Endothelial cell of umbilical vein (primary cell): ENCODE results near the gene B4GALT5. TPM values are rescaled to one million over a fixed set of nuclear protein-coding genes. Genes with fewer than 3 reads are reported as not detected.

ENCODE experiments used
- BruUV-seq: library from RNA; stranded (reverse); fragments of 400-500 nt; replicated peaks from 2 replicates; lab custom pipeline; 2021; lab: Mats Ljungman, UMichigan
- CTCF ChIA-PET: fragments of 300-600, 350-600 bp; sonication (Branson Sonifier 250); formaldehyde crosslinking; loops from one replicate; lab custom pipeline; 2021; ENCODE audit warnings: antibody characterized with exemption, inconsistent platforms; lab: Charles Lee
- POLR2A ChIA-PET: fragments of 300-600, 350-600 bp; sonication (Branson Sonifier 250); formaldehyde crosslinking; loops from one replicate; lab custom pipeline; 2021; ENCODE audit warnings: antibody characterized with exemption, inconsistent platforms; lab: Charles Lee
- DNase-seq: peaks from one replicate; pipeline ENCODE4 v3.0.0-alpha.2; 2011; ENCODE audit warnings: low read depth, low spot score
- FAIRE-seq: peaks from 2 replicates; lab custom pipeline; 2011; peaks lifted over from hg19 to GRCh38; lab: Jason Lieb, UNC
- H2AFZ ChIP-seq: 2 replicates; pipeline ENCODE4 v1.6.0; 2012; ENCODE audit warnings: low read depth, low read length, control low read depth, inconsistent platforms
- H3K27ac ChIP-seq: 2 replicates; pipeline ENCODE4 v1.5.1; 2011; ENCODE audit warnings: low read depth, mild to moderate bottlenecking, control low read depth, low read length, moderate library complexity; ENCODE audit not compliant: insufficient read depth
- H3K27me3 ChIP-seq, 2 experiments: 2 replicates each; pipeline versions ENCODE4 v1.6.0 to v1.6.1; 2011; ENCODE audit warnings: low read length in 2 of 2, mixed read lengths in 1 of 2; ENCODE audit not compliant: control insufficient read depth in 2 of 2, insufficient read depth in 2 of 2
- H3K36me3 ChIP-seq, 2 experiments: 2 replicates in 1 of 2; 3 replicates in 1 of 2; pipeline ENCODE4 v1.5.1; 2011; ENCODE audit warnings: low read length in 2 of 2, mild to moderate bottlenecking in 1 of 2, moderate library complexity in 1 of 2; ENCODE audit not compliant: control insufficient read depth in 2 of 2, insufficient read depth in 2 of 2; ENCODE audit errors: extremely low read depth in 1 of 2
- H3K4me1 ChIP-seq: 3 replicates; pipeline ENCODE4 v1.5.1; 2011; ENCODE audit warnings: mild to moderate bottlenecking, low read length; ENCODE audit not compliant: control insufficient read depth, insufficient read depth; ENCODE audit errors: extremely low read depth
- H3K4me2 ChIP-seq: 2 replicates; pipeline ENCODE4 v1.6.1; 2011; ENCODE audit warnings: low read length, control low read depth, mixed read lengths; ENCODE audit not compliant: insufficient read depth
- H3K4me3 ChIP-seq, 3 experiments: fragments of 200-600 bp in 1 of 3; sonication (generic), shearing (Covaris generic) in 1 of 3; replicated peaks in 1 of 3; 2 replicates each; pipeline ENCODE4 v1.5.1; 2011 to 2016; ENCODE audit warnings: control low read depth in 3 of 3, low read length in 3 of 3, mild to moderate bottlenecking in 2 of 3, inconsistent platforms in 1 of 3, low read depth in 1 of 3, moderate library complexity in 1 of 3; ENCODE audit not compliant: insufficient read depth in 1 of 3
- H3K79me2 ChIP-seq: 2 replicates; pipeline ENCODE4 v1.6.0; 2012; ENCODE audit warnings: low read length, inconsistent platforms; ENCODE audit not compliant: control insufficient read depth, insufficient read depth
- H3K9ac ChIP-seq: replicated peaks from 2 replicates; pipeline ENCODE3; 2011; ENCODE audit warnings: low read length, control low read depth; ENCODE audit not compliant: insufficient read depth; ENCODE audit errors: extremely low read depth
- H3K9me1 ChIP-seq: replicated peaks from 3 replicates; pipeline ENCODE4 v1.6.0; 2011; ENCODE audit warnings: mild to moderate bottlenecking, low read length; ENCODE audit not compliant: control insufficient read depth, insufficient read depth; ENCODE audit errors: extremely low read depth
- H3K9me3 ChIP-seq: replicated peaks from 2 replicates; pipeline ENCODE4 v1.5.1; 2012; ENCODE audit warnings: low read length, inconsistent platforms; ENCODE audit not compliant: control insufficient read depth, insufficient read depth
- H4K20me1 ChIP-seq: replicated peaks from 2 replicates; pipeline ENCODE3; 2011; ENCODE audit warnings: mild to moderate bottlenecking, low read length; ENCODE audit not compliant: control insufficient read depth, insufficient read depth; ENCODE audit errors: extremely low read depth
- CTCF ChIP-seq, 2 donors: IDR thresholded peaks; 1 replicate in 1 of 2; 2 replicates in 1 of 2; pipeline ENCODE4 v1.5.1; 2011; ENCODE audit warnings: low read length in 2 of 2, mild to moderate bottlenecking in 2 of 2, moderate library complexity in 2 of 2, control low read depth in 1 of 2, inconsistent platforms in 1 of 2, low read depth in 1 of 2; ENCODE audit not compliant: insufficient read depth in 1 of 2; ENCODE audit errors: extremely low read depth in 1 of 2
- EZH2 ChIP-seq: IDR thresholded peaks from 2 replicates; pipeline ENCODE4 v1.6.1; 2012; ENCODE audit warnings: borderline replicate concordance, low read depth, mild to moderate bottlenecking, moderate library complexity, low read length, inconsistent platforms; ENCODE audit not compliant: severe bottlenecking
- FOS ChIP-seq: IDR thresholded peaks from 2 replicates; pipeline ENCODE4 v1.6.1; 2011; ENCODE audit warnings: mild to moderate bottlenecking, low read length, moderate library complexity, borderline replicate concordance; ENCODE audit not compliant: insufficient read depth
- GATA2 ChIP-seq: IDR thresholded peaks from 2 replicates; pipeline ENCODE4 v1.7.0; 2011; ENCODE audit warnings: low read depth, mild to moderate bottlenecking, moderate library complexity, mixed read lengths, low read length; ENCODE audit not compliant: insufficient read length, insufficient read depth
- JUN ChIP-seq: IDR thresholded peaks from 2 replicates; pipeline ENCODE4 v1.6.1; 2011; ENCODE audit warnings: borderline replicate concordance, low read depth; ENCODE audit not compliant: insufficient read length, insufficient read depth
- MAX ChIP-seq: IDR thresholded peaks from 2 replicates; pipeline ENCODE4 v1.6.1; 2011; ENCODE audit not compliant: insufficient read depth, insufficient read length
- MYC ChIP-seq: IDR thresholded peaks from one replicate; pipeline ENCODE4 v1.6.1; 2011; ENCODE audit warnings: mild to moderate bottlenecking, low read depth, low read length
- POLR2A ChIP-seq: IDR thresholded peaks from 2 replicates; pipeline ENCODE4 v1.6.1; 2012; ENCODE audit warnings: low read depth, mild to moderate bottlenecking, control low read depth, low read length
- POLR2AphosphoS5 ChIP-seq: IDR thresholded peaks from 2 replicates; pipeline ENCODE4 v1.6.1; 2012; ENCODE audit warnings: low read depth, mild to moderate bottlenecking, control low read depth, low read length, moderate library complexity; ENCODE audit not compliant: insufficient read depth
- dilution Hi-C: fragments of 300-500 bp; cut with MboI; formaldehyde crosslinking; loops from one replicate; pipeline ENCODE4 v1.15.0; 2019; ENCODE audit warnings: low sequenced_read_pairs; ENCODE audit not compliant: extremely low pct_ligation_motif_present
- intact Hi-C: fragments of 100-400 bp; cut with micrococcal nuclease; formaldehyde crosslinking; loops from one replicate; pipeline ENCODE4 v1.10.0; 2022
- polyA plus RNA-seq, 4 experiments: library from polyadenylated mRNA; depleted of rRNA in 3 of 4; stranded (reverse) in 3 of 4; unstranded in 1 of 4; fragments of >200 nt; gene quantifications; 2 replicates each; pipeline versions ENCODE4 v1.2.1 to v1.2.3, GENCODE V29; 2011 to 2012; ENCODE audit warnings: missing spikeins in 1 of 4
- total RNA-seq: library from RNA; stranded (reverse); gene quantifications from 2 replicates; pipeline ENCODE4 v1.2.3, GENCODE V29; 2021

The B4GALT5 gene
- total and polyA plus RNA-seq, 2 donors (not counting 3 experiments of a cell fraction or from before 2014, with no cell fraction given) = 54.4 to 70.1 TPM

DNA sequence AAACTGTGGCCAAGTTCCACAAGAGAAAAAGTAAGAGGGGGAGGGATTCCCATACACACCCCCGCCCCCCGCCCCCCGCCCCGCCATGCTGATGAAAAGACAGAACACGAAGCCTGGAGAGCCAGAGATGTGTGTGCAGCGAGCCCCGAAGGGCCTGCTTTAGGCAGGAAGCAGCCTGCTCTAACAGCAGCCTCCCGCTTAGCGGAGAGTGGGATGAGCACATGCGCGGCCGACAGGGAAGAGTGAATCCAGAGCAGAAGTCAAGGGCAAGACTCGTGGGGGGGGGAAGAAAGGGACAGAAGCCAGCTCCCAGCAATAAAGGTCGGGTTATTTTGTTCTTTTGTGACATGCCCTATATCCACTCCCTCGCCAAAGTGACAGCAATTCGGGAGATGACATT is 78.5 kb downstream of the B4GALT5 start:
- dilution Hi-C loops (no loop called here), intact Hi-C loops (no loop called here)
- H3K36me3 ChIP-seq = peaks cover 17 to 28% of the 10 kb centered on the region in 2 experiments
- FAIRE-seq (no peak), DNase-seq (no peak)
- H3K9me1 ChIP-seq = no peaks in the 10 kb centered on the region
- ChIA-PET POLR2A (no interaction called here), CTCF (interaction anchor here (0.8 kb wide), 1 partner anchor 253 kb away, joined by 3 read pairs; no protein-coding TSS in a partner anchor)
- no peak overlapping the region for H2AFZ ChIP-seq
- TF ChIP-seq EZH2 = no peak
- TF ChIP-seq CTCF (IDR thresholded peaks at IDR 0.05; ENCODE audit: extremely low read depth in 1 of 2, insufficient read depth in 1 of 2, low read depth in 1 of 2, low read length in 2 of 2) = no peak
- no peak for TF ChIP-seq MAX
- no peak for TF ChIP-seq MYC
- TF ChIP-seq POLR2AphosphoS5 = no peak
- no peak for TF ChIP-seq JUN
- TF ChIP-seq GATA2 = no peak
- TF ChIP-seq FOS = no peak
- no peak for TF ChIP-seq POLR2A
- no peak overlapping the region for H3K27ac ChIP-seq
- H4K20me1 ChIP-seq = no peaks in the 10 kb centered on the region
- BruUV-seq = no TSS peak
- H3K9ac ChIP-seq = no peak overlapping the region
- H3K4me2 ChIP-seq = no peak overlapping the region
- H3K9me3 ChIP-seq = no peaks in the 10 kb centered on the region
- H3K79me2 ChIP-seq = no peaks in the 10 kb centered on the region
- no peaks in the 10 kb centered on the region for H3K4me1 ChIP-seq
- H3K4me3 ChIP-seq = no peak overlapping the region
- no peaks in the 10 kb centered on the region for H3K27me3 ChIP-seq
